HEK293T (cell line): ENCODE measurements around the gene CCL3.

Experiments
- ARNT ChIP-seq: fragments of 450-650 bp; IDR thresholded peaks from 2 replicates; pipeline ENCODE4 v1.6.1; 2017; ENCODE audit warnings: mild to moderate bottlenecking
- BHLHE40 ChIP-seq: fragments of 450-650 bp; IDR thresholded peaks from 2 replicates; pipeline ENCODE4 v1.6.1; 2016; ENCODE audit warnings: mild to moderate bottlenecking, moderate library complexity, borderline replicate concordance
- FOXA1 ChIP-seq: fragments of 450-650 bp; IDR thresholded peaks from 2 replicates; pipeline ENCODE4 v1.6.1; 2016; ENCODE audit warnings: mild to moderate bottlenecking
- FOXM1 ChIP-seq: fragments of 450-650 bp; IDR thresholded peaks from 2 replicates; pipeline ENCODE4 v1.6.1; 2017; ENCODE audit warnings: mild to moderate bottlenecking, borderline replicate concordance
- HDGF ChIP-seq: fragments of 450-650 bp; IDR thresholded peaks from 2 replicates; pipeline ENCODE4 v1.6.1; 2017; ENCODE audit warnings: antibody characterized with exemption, borderline replicate concordance
- L3MBTL2 ChIP-seq: fragments of 450-650 bp; conservative IDR thresholded peaks from 2 replicates; pipeline ENCODE4 v1.6.1; 2016; ENCODE audit warnings: mild to moderate bottlenecking
- LEF1 ChIP-seq: fragments of 450-650 bp; IDR thresholded peaks from 2 replicates; pipeline ENCODE4 v1.6.1; 2017; ENCODE audit warnings: mild to moderate bottlenecking, borderline replicate concordance
- NFRKB ChIP-seq: fragments of 450-650 bp; IDR thresholded peaks from 2 replicates; pipeline ENCODE4 v1.6.1; 2016; ENCODE audit warnings: mild to moderate bottlenecking, moderate library complexity
- SP1 ChIP-seq: fragments of 450-650 bp; IDR thresholded peaks from 2 replicates; pipeline ENCODE4 v1.6.1; 2017
- SUZ12 ChIP-seq: fragments of 450-650 bp; IDR thresholded peaks from 2 replicates; pipeline ENCODE4 v1.6.1; 2016; ENCODE audit warnings: mild to moderate bottlenecking
- TARDBP ChIP-seq: fragments of 450-650 bp; IDR thresholded peaks from 2 replicates; pipeline ENCODE4 v1.6.1; 2016
- ZNF384 ChIP-seq: fragments of 450-650 bp; IDR thresholded peaks from 2 replicates; pipeline ENCODE4 v1.6.1; 2016

- TF ChIP-seq SP1 (no peak), FOXA1 (no peak), HDGF (no peak), SUZ12 (no peak), FOXM1 (no peak), ARNT (no peak), TARDBP (no peak), L3MBTL2 (no peak), LEF1 (no peak), BHLHE40 (no peak), ZNF384 (no peak), NFRKB (no peak)
Observed at GRCh38 chr17:36124879-36125824, 35.2 kb upstream of the CCL3 start.
